GM20000 (cell line): Measurements from ENCODE around the gene GXYLT2.

Experiments
- DNase-seq: peaks from one replicate; pipeline ENCODE4 v3.0.0; 2012; ENCODE audit warnings: low spot score
- TF ChIP-seq, protein P1 (sequence below): IDR thresholded peaks from 2 replicates; pipeline ENCODE4 v1.5.1; 2012; ENCODE audit warnings: mild to moderate bottlenecking, control low read depth; ENCODE audit errors: extremely low read depth, missing control alignments

The GXYLT2 gene, protein sequence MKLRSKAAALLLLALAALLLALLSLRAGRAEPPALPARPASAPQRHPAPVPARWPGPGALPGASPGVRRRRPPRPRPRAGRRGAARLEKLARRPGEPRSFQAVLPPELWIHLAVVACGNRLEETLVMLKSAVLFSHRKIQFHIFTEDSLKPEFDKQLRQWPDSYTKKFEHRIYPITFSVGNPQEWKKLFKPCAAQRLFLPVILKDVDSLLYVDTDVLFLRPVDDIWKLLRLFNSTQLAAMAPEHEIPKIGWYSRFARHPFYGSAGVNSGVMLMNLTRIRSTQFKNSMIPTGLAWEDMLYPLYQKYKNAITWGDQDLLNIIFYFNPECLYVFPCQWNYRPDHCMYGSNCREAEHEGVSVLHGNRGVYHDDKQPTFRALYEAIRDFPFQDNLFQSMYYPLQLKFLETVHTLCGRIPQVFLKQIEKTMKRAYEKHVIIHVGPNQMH

DNA sequence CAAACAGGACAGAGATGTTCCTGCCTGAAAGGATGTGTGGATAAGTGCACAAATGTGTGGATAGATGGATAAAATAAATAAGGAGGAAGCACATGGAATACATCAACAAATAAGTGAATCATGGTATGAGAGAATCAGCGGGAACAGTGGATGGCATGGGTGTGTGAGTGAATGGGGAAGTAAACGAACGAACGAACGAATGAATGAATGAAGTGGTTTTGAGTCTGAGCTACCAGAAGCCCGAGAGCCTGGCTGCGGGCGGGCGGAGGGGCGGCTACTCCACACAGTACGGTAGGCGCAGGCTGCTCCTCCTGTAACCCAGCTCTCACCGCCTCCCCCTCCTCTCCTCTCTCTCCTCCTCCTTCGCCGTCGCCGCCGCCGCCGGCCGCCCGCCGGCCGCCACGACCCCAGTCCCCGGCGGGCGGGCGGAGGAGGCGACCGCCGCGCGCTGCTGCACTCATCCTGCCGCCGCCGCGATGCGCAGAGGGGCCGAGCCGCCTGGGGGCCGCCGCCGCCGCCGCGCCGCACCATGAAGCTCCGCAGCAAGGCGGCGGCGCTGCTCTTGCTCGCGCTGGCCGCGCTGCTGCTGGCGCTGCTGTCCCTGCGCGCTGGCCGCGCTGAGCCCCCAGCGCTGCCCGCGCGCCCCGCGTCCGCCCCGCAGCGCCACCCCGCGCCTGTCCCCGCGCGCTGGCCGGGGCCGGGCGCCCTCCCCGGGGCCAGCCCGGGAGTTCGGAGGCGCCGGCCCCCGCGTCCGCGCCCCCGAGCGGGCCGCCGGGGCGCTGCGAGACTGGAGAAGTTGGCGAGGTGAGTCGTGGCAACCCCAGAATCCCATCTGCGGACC, at the start of gene GXYLT2:
Gene GXYLT2, plus strand, starts transcription at position 342 of the 841 bp plus-strand sequence. Its CDS starts 188 bp downstream, at position 530.
- DNase-seq: peak; percentile 77
- TF ChIP-seq, protein P1, sequence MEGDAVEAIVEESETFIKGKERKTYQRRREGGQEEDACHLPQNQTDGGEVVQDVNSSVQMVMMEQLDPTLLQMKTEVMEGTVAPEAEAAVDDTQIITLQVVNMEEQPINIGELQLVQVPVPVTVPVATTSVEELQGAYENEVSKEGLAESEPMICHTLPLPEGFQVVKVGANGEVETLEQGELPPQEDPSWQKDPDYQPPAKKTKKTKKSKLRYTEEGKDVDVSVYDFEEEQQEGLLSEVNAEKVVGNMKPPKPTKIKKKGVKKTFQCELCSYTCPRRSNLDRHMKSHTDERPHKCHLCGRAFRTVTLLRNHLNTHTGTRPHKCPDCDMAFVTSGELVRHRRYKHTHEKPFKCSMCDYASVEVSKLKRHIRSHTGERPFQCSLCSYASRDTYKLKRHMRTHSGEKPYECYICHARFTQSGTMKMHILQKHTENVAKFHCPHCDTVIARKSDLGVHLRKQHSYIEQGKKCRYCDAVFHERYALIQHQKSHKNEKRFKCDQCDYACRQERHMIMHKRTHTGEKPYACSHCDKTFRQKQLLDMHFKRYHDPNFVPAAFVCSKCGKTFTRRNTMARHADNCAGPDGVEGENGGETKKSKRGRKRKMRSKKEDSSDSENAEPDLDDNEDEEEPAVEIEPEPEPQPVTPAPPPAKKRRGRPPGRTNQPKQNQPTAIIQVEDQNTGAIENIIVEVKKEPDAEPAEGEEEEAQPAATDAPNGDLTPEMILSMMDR: no peak

DNA sequence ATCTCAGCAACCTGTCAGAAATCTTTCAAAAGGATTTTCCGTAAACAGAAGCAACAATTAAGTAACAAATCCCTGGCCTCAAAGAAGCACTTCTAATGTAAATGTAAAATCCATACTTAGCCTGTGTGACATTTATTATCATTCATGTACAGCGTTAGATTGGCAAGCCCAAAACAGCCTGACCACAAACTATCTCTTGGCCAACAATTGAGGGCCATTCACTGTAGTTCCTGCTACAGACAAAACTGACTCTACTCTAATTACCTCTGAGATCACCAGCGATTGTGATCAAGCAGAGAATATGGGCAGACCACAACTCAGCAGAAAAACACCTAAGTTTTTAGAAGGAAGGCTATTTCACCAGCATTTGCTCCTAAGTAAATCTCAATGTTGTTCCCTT, 48.8 kb upstream of the GXYLT2 start:
- TF ChIP-seq, protein P1: no peak
- no peak for DNase-seq

DNA sequence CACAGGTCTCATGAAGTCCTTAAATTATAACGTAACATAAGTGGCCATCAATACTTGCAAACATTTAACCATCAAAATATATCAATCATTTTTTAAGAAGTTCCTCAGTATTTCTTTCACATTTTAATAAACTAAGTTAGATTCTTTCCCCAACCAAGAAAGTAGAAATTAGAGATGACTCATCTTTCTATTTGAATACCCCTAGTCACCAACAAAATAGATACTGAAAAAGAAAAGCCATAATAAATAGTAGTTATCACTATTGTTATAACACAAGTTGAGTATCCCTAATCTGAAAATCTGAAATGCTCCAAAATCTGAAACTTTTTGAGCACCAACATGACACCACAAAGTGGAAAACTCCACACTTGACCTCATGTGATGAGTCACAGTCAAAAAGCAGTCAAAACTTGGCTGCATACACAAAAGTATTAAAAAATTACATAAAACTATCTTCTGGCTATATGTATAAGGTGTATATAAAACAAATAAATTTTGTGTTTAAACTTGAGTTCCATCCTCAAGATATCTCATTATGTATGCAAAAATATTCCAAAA, 43.3 kb upstream of the GXYLT2 start:
- TF ChIP-seq, protein P1: no peak
- DNase-seq: no peak

DNA sequence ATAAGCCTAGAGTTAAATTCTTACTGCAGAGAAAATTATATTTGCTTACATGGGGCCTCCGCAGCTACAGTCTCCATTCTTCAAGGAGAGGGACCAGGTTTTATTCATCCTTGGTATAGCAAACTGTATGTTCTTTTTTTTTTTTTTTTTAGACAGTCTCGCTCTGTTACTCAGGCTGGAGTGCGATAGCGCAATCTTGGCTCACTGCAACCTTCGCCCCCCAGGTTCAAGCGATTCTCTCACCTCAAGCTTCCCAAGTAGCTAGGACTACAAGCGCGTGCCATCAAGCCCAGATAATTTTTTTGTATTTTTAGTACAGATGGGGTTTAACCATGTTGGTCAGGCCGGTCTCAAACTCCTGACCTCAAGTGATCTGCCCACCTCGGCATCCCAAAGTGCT, 41.7 kb upstream of the GXYLT2 start:
- TF ChIP-seq, protein P1: no peak
- no peak for DNase-seq

DNA sequence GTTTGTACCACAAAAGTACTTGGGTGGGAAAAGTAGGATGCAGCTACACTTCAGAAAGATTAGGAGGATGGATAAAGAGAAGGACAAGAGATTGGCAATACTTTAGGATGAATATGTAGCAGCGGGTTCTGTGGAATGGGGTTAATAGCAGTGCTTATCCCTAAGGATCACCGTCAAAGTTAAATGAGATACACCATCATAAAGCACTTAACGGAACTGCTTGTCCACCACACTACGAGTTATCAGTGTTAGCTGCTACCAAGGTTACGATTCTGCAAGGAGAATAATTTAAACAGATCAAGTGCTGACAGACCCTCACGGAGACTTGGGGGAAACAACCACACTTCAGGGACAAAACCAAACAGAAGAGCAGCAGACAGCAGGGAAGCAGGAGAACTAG, 40.6 kb upstream of the GXYLT2 start:
- DNase-seq: no peak
- TF ChIP-seq, protein P1: no peak

DNA sequence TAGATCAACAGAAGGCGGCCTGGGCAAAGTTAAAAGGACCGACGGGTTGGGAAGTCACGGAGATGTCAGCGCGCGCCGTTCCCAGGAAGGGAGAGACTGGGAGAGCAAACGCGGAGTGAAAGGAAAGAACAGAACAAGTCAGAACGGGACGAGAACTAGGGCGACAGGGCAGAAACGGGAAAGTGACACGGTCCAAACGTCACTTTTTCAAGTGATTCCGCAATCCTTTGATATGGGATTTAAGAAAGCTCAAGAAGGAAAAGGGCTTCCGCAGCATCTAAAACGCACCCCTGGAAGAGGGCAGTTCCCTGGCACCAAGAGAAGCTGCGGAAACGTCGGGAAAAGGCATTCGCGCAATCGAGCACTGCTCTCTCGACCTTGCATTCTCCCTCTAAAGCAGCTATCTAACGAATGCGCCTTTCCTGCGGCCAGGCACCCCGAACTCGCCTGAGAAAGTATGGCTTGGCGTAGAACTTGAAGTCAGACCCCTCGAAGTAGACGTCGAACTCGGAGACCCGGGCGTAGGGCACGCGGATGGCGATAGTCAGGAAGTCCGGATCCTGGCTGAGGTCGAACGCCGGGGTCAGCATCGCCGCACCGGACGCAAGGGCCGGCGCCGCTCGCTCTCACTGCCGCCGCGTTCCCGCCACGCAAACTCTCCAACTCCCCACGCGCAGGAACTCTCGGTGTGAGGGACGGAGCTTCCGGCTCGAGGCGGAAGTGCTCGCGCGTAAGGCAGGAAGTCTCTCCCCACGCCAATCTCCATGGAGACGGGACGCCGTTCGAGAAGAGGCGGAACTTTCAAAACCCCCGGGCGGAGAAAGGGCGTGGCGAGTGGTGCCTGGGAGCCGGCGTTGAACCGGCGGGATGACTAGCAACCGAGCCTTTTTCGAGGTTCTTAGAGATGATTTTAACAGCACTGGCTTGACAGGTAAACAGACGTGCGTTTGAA, 39.8 kb upstream of the GXYLT2 start, which contains the start of gene SHQ1:
Gene SHQ1, minus strand, starts transcription at position 695 of the 952 bp plus-strand sequence. Its CDS starts 105 bp downstream, at position 590.
- TF ChIP-seq, protein P1: no peak
- DNase-seq: peak; percentile 89
